ENCODE results near the gene DPYD.

DNA sequence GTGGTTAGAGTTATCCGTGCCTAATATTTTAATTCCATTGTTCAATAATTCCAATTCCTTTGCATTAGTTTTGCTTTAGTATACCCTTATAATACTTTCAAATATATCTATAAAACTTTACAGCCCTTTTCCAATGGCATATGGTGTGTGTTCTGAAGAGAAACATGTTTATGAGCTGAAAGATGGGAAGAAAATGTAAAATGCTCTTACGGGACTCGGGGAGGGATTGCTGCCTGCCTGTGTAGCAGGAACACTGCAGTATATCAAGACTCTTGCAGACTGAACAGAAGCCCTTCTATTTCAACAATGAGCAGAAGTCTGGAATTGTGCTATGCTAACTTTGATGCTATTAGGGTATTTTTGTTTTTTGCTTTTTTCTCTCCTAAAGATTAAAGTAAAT, 792.4 kb downstream of the DPYD start:
- no peak for TF ChIP-seq CTCF (conservative IDR thresholded peaks at IDR 0.05; ENCODE audit: low read length)
- no peak for TF ChIP-seq EZH2phosphoT487 (IDR thresholded peaks at IDR 0.05; ENCODE audit: borderline replicate concordance)

Data from Loucy (cell line).